HG02981 (cell line): Measurements from ENCODE around the gene PXDN.
"Not testable (repeated sequence)": the region's sequence is repeated elsewhere in the genome, so short reads cannot be mapped to it uniquely, and the experiment has no call there.

Source experiments
- ATAC-seq: cut with Tn5 transposase; IDR thresholded peaks from one replicate; pipeline ENCODE4 v1.9.1; 2021; ENCODE audit warnings: mild to moderate bottlenecking, moderate library complexity; ENCODE audit not compliant: unreplicated experiment

PXDN gene

DNA sequence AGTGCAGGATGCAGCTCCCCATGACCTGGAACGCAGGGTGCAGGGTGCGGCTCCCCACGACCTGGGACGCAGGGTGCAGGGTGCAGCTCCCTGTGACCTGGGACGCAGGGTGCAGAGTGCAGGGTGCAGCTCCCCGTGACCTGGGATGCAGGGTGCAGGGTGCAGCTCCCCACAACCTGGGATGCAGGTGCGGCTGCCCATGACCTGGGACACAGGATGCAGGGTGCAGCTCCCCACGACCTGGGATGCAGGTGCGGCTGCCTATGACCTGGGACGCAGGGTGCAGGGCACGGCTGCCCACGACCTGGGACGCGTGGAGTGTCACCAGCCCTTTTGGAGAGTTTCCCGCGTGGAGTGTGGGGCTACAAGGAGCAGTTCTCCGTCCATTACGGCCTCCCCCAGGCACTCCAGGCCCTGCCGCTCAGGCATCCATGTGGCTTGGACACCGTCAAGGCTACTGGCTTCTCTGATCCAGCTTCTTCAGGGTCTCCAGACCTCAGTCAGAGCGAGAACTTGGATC is 38.7 kb downstream of the PXDN start:
- no peak for ATAC-seq

DNA sequence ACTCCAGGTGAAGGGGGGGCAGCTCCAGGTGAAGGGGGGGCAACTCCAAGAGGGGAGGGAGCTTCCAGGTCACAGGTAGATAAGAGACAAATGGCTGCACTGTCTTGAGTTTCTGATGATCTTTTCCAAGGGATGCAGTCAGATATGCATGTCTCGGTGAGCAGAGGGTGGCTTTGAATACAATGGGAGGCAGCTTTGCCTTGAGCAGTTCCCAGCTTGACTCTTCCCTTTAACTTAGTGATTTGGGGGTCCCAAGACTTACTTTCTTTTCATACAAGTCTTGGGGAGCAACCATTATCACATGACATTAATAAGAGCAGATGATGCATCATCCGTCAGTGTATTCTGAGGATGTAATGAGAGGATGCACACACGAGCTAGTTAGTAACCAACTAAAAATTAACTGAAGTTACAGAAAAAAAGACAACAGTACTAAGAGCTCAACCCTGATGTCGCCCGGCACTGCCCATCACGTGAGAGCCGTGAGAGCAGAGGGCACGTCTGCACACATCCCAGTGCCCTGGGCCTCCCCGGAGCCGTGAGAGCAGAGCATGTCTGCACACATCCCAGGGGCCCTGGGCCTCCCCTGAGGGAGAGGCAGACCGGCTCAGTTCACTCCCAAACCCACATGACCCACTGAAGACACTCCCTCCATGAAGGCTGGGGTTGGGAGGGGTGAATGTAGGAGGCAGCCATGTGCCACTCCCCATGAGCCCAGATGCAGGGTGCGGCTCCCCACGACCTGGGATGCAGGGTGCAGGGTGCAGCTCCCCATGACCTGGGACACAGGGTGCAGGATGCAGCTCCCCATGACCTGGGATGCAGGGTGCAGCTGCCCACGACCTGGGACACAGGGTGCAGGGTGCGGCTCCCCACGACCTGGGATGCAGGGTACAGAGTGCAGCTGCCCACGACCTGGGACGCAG is 39.4 kb downstream of the PXDN start:
- no peak for ATAC-seq

DNA sequence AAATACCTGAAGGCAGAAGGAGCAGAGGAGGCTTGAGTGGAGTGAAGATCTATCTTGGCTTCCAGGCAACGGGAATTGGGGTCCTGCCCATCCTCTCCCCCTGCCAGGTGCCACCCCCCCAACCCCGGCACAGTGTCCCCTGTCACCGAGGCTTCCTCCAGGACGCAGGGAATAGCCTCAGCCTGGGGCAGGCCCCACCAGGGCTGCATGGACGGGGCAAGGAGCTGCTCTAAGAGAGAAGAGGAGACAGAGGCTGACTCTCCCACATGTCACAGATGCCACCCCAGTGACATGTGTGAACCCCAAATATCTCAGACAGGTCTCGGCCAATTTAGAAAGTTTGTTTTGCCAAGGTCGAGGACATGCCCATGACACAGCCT is 42.1 kb downstream of the PXDN start:
- no peak for ATAC-seq

GRCh38 chr2:1701556-1702185 is 42.6 kb downstream of the PXDN start:
- ATAC-seq, result no peak

- no peak for ATAC-seq
Observed at GRCh38 chr2:1701020-1701419, 43.3 kb downstream of the PXDN start.

DNA sequence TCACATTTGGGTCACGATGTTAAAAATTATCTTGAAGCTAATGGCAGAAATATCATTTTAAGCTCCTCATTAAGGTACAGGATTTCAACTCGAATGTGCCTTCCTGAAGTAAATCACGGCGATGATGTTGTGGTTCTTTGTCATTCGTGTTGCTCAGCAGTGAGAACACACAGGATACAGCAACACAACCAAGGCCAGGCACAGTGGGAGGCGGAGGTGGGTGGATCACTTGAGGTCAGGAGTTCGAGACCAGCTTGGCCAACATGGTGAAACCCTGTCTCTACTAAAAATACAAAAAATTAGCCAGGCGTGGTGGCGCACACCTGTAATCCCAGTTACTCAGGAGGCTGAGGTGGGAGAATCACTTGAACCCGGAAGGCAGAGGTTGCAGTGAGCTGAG is 43.9 kb downstream of the PXDN start:
- ATAC-seq, result not testable (repeated sequence)

DNA sequence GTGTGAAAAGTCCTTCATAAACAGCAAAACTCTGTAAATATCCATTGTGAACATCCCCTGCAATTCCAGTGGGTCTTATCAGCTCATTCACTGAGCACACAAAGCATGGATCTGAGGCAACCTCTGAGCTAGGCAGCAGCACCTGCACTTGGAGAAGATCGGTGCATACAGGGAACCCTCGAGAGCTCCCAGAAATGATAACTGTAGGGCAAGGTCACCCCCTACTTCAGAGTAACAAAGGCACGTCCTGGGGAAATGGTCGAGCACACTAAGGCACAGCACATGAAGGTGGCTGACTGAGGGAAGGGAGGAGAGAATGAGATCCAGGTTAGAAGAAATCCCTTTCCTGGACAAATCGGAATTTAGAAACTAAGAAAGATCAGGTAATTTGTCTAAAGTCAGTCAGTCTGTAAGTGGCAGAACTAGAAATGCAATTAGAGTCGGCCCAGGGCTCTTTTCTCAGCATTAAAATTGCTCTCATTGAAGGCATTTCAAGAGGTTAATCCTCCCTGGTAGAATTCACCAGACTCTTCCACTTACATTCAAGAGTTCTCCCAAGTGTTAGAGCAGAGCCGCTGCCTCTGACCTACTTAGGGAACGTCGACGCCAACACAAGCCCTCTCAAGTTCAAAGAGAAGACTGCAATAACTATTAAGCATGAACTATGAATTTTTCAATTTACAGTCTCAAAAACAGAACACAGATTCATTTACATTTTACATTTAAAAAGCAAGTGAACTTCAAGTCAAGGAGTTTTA is 45.9 kb downstream of the PXDN start:
- no peak for ATAC-seq

DNA sequence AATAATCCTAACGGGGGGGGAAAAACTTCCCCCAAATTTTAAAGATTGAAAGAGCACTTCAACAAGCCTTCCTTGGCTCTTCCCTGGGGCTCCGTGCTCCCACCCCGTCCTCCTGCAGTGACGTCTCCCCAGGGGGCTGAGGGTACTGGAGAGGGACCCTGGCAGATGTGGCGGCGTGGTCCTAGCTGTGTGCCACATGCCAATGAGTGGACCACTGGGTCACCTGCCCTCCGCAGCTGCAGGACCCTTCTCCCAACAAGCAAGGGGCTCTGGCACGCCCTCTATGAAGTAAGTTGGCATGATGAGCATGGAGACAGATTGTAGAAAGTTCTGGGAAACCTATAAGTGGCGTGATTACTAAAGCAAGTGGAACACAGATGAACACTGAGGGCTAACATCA is 46.7 kb downstream of the PXDN start:
- no peak for ATAC-seq

DNA sequence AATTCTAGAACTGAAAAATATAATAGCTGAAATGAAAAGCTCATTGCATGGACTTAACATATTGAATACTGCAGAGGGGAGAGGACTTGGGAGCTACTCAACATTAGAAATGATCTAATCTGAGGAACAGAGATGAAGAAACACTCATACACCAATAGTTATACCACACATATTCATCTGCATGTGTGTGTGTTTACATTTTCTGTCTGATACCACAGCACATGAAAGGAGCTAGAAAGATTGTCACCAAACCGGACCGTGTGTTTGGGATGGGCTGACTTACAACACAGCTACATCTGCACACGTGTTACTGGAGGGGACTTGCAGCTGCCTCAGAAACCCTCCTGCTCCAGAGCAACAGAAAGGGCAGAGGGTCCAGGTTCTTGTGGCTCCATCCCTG is 47.8 kb downstream of the PXDN start:
- no peak for ATAC-seq

DNA sequence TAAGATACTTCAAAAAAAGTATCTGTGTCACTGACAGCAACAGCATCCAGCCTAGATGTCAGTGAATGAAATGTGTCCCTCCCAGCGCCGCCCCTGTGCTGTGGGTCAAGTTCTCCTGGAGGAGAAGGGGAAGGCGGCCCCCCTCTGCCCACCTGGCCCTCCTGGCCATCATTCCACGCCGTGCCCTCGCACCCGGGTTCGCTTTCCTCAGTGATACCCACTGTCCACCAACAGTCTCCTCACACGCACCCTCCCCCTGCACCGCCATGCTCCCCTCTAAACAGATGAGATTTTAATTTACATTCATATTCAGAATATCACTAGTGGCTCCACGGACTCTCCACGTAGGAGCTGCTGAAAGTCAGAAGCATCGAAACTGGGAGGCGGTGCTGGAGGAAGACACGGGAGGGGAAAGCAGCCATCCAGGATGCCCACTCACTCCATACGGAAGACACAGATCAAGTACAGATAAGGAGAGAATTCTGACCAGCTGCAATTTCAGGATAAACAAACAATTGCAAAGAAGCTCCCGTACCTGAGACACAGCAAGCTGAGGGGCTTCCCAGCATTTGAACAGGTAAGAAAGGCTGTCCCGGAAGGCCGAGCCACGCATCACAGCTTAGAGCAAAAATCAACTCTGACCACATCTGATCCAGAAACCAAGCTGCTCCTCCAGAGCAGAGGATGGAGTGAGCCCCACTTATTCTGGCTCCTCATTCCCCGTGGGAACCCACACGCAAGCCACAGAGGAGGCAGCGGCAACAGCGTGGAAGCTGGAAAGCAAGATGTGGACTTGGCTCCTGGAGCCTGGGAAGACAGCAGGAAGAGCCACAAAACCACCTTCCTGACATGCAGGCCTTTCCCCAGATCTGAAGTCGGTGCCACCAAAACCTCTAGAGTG is 49.7 kb downstream of the PXDN start:
- no peak for ATAC-seq

DNA sequence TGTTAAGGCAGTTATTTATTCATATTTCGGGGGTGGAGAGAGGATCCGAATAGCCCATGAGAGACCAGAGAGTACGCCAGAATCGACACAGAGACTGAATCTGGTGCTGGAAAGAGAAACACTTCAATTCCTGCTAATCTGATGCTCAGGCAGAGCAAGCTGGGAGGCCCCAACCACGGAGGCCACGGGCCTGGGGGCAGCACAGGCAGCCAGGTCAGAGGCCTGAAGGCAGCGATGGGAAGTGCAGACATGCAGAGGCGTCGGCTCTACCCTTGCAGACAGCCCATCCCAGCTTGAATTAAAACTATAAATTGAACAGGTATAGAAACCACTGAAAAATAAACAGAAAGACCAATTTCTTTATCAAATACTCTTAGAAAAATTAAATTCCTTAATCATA is 50.6 kb downstream of the PXDN start:
- ATAC-seq, result no peak

DNA sequence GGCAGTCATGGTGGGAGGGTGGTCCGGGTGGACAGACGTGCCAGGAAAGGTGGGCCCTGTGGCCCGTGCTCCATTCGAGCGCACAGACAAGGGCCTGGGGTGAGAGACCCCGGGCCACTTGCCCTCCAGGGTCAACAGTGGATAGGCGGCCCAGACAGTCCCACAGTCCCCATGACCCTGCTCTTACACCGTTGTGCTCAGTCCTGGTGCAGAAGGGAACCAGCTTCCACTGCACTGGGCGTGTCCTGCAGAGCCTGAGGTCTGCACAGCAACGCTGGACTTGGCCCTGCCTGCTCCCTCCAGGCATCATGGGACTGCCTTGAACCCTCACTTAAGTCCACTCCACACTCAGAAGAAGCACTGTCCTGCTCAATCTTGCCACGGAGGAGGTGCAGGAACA is 52.0 kb downstream of the PXDN start:
- ATAC-seq, result no peak

DNA sequence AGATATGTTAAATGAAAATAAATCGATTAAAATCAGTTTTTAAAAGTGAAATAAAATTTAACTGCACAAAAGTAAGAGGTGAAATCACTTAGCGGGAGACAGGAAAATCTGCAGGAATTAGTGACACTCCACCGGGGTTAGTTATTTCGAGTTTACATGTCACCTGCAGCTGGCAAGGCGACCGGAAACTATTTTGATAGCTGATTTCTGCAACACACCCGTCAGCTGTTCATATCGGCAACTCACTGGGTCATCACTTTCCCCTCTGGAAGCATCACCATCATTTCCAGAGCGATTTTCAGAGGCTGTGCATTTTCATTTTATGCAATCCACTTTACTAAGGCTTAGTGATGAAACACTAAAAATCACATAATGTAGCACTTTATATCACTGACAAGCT is 52.9 kb downstream of the PXDN start:
- ATAC-seq, result no peak

DNA sequence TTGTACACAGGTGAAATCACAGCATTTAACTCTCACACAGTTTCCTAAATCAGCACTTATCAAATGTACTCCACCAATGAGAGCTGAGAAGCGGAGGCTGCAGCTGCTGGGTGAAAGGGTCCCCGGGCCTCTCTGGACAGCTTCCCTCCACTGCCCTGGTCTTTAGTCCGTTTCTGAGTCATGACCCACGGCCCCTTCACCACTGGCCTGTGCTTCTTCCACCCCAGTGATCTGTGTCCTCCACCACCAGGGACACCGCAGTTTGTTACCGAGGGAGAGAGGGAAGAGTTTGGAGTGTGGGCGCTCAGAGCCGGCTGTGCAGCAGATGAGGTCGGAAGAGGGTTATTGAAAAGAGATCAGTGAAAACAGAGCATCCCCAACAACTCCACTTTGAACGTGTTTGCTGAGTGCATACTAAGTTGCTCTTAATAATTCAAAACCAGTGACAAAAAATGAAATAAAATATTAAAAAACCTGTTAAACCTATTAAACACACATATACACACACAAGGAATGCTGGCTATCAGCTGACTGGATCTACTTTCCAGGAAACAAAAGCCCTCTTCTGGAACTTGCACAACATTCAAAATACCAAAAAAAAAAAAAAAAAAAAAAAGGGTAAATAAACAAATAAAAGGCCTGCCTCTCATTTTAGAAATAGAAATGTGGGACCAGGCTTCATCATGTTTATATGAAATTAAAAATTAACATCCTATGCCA is 54.1 kb downstream of the PXDN start:
- ATAC-seq, result no peak

GRCh38 chr2:1688859-1689258 is 55.5 kb downstream of the PXDN start:
- ATAC-seq, result no peak

GRCh38 chr2:1688161-1688560 is 56.2 kb downstream of the PXDN start:
- no peak for ATAC-seq

DNA sequence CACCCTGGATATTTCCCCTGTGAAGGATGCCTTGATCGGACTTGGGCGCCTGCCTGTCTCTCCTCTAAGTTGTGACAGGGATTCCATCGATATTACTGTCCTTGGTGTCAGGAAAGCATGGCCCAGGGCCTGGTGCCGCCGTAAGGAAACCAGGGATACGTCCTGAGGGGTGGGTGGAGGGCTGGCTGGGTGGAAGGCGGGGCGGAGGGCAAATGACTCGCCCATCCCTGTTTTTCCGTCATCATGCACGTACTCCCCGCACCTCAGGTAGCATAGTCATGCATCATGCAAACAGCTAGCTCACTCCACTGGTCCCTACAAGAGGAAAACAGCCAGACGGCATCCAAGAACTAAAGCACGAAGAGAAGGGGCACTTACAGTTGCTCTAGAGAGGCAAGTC is 57.1 kb downstream of the PXDN start:
- ATAC-seq, result no peak

GRCh38 chr2:1686784-1687105 is 57.6 kb downstream of the PXDN start:
- ATAC-seq, result no peak

DNA sequence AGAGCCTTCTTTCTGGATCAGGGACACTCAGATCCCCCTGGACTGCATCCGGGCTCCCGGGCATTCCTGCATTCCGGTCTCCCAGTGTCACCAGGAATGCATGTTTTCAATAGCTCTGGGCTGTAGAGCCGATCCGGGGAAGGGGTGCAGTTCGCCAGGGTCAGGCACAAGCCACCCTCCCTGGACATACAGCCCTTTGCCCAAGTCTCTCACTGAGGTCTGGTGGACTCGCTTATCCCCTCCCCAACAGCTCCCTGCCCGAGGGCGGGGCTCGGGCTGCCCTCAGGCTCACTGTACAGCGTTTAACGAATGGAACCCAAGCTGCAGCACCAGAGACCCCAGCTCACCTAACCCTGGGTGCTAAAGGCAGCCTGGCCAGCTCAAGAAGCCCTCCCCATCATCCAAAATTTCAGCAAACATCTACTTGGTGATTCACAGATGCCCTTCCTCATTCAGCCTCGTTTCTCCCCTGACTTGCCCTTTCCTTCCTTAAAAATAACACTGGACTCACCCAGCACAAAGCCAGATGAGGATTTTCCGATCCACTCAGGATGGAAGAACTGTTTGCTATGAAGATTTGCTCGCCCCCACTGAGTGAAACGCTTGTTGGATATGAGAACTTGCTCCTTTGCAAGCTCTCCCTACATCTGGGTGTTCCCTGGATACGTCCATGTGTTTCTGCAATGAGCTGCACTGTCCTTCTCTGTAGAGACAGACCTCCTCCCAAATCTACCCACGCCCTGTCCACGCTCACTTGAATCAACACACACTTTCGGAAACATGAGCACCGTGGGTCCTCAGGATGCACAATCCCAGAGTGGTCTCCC is 58.1 kb downstream of the PXDN start:
- ATAC-seq, result no peak
